Measurements from ENCODE around the gene HES7. TPM values are rescaled to one million over a fixed set of nuclear protein-coding genes. Genes with fewer than 3 reads are reported as not detected.

The HES7 gene
- total RNA-seq, 2 experiments from 2014 or later = 0.23 to 0.75 TPM

- H3K36me3 Mint-ChIP-seq = peaks cover 4% of the 10 kb centered on the region
- H3K4me1 Mint-ChIP-seq = peaks cover 64% of the 10 kb centered on the region
- POLR2A ChIA-PET = interaction anchor here (1.4 to 4.3 kb wide), 2 partner anchors 37 to 52 kb away, joined by 3 to 34 read pairs; no protein-coding TSS in a partner anchor
- peak overlapping the region; percentile 91 for H3K4me3 Mint-ChIP-seq
- no peaks in the 10 kb centered on the region for H3K9me3 Mint-ChIP-seq
- DNase-seq (no peak), ATAC-seq (ENCODE audit: low read depth) (peak; percentile 0)
- no peak overlapping the region for H3K27ac Mint-ChIP-seq
- H3K27me3 Mint-ChIP-seq = peaks cover 53% of the 10 kb centered on the region
These were observed 2.6 kb downstream of the HES7 start for GRCh38 chr17:8121407-8121680.

- peak overlapping the region; percentile 92 for H3K27ac Mint-ChIP-seq
- POLR2A ChIA-PET = interaction anchor here (0.9 to 4.3 kb wide), 11 partner anchors 36 to 174 kb away, joined by 3 to 34 read pairs (median 10); partner anchors contain the start of genes AURKB, BORCS6, CTC1 and SLC25A35
- H3K27me3 Mint-ChIP-seq = peaks cover 58% of the 10 kb centered on the region
- ATAC-seq (ENCODE audit: low read depth) (peak; percentile 11), DNase-seq (peak; percentile 81)
- peaks cover 4% of the 10 kb centered on the region for H3K36me3 Mint-ChIP-seq
- peaks cover 61% of the 10 kb centered on the region for H3K4me1 Mint-ChIP-seq
- peak overlapping the region; percentile 91 for H3K4me3 Mint-ChIP-seq
- H3K9me3 Mint-ChIP-seq = no peaks in the 10 kb centered on the region
These were observed 3.1 kb downstream of the HES7 start for GRCh38 chr17:8120520-8121406.

- DNase-seq = peak; percentile 85
- Mint-ChIP-seq H3K9me3 (no peaks in the 10 kb centered on the region), H3K4me1 (peaks cover 54% of the 10 kb centered on the region), H3K36me3 (peaks cover 2% of the 10 kb centered on the region), H3K27me3 (peaks cover 62% of the 10 kb centered on the region), H3K27ac (peak overlapping the region; percentile 92), H3K4me3 (peak overlapping the region; percentile 91)
- POLR2A ChIA-PET = interaction anchor here (0.6 to 2.5 kb wide), 20 partner anchors 9 to 212 kb away, joined by 3 to 28 read pairs (median 4); partner anchors contain the start of genes AURKB, BORCS6, CTC1 and SLC25A35
- peak; percentile 28 for ATAC-seq (ENCODE audit: low read depth)
These were observed 4.1 kb downstream of the HES7 start for GRCh38 chr17:8119581-8120519.

- ATAC-seq (ENCODE audit: low read depth) = peak; percentile 68
- Mint-ChIP-seq H3K4me3 (peak overlapping the region; percentile 91), H3K36me3 (peaks cover 2% of the 10 kb centered on the region), H3K9me3 (no peaks in the 10 kb centered on the region), H3K4me1 (peaks cover 46% of the 10 kb centered on the region), H3K27me3 (peaks cover 61% of the 10 kb centered on the region), H3K27ac (peak overlapping the region; percentile 92)
- POLR2A ChIA-PET = interaction anchor here (0.6 to 2.5 kb wide), 17 partner anchors 8 to 176 kb away, joined by 3 to 28 read pairs (median 4); partner anchors contain the start of genes AURKB, BORCS6, SLC25A35 and TMEM107
- DNase-seq = peak; percentile 90
These were observed 4.9 kb downstream of the HES7 start for GRCh38 chr17:8118769-8119580.

- DNase-seq (peak; percentile 41), ATAC-seq (ENCODE audit: low read depth) (no peak)
These were observed 5.7 kb downstream of the HES7 start, which contains the start of gene ALOXE3 for GRCh38 chr17:8117980-8118768. Gene ALOXE3 (minus strand): TSS chr17:8118514. CDS start chr17:8117990, 524 bp downstream.

GRCh38 chr17:8117367-8117979 lies 6.4 kb downstream of the HES7 start:
- peaks cover 2% of the 10 kb centered on the region for H3K36me3 Mint-ChIP-seq
- H3K4me3 Mint-ChIP-seq = peak overlapping the region; percentile 90
- POLR2A ChIA-PET = interaction anchor here (0.8 to 1.2 kb wide), 2 partner anchors 38 to 56 kb away, joined by 3 to 4 read pairs; no protein-coding TSS in a partner anchor
- ATAC-seq (ENCODE audit: low read depth) (no peak), DNase-seq (no peak)
- peaks cover 61% of the 10 kb centered on the region for H3K27me3 Mint-ChIP-seq
- no peak overlapping the region for H3K27ac Mint-ChIP-seq
- H3K4me1 Mint-ChIP-seq = peaks cover 37% of the 10 kb centered on the region
- H3K9me3 Mint-ChIP-seq = no peaks in the 10 kb centered on the region

More at GRCh38 chr17:8117980-8118768, 5.7 kb downstream of the HES7 start, which contains the start of gene ALOXE3:
- peak within 1 kb of the TSS; percentile 90 for H3K4me3 Mint-ChIP-seq
- peaks cover 60% of the 10 kb centered on the region for H3K27me3 Mint-ChIP-seq
- POLR2A ChIA-PET = interaction anchor here (1.0 to 2.5 kb wide), 6 partner anchors 7 to 104 kb away, joined by 3 to 14 read pairs (median 6); partner anchors contain the start of genes AURKB and VAMP2
- H3K36me3 Mint-ChIP-seq = peaks cover 2% of the 10 kb centered on the region
- H3K9me3 Mint-ChIP-seq = no peaks in the 10 kb centered on the region
- H3K27ac Mint-ChIP-seq = peak within 1 kb of the TSS; percentile 89
- peaks cover 39% of the 10 kb centered on the region for H3K4me1 Mint-ChIP-seq

- ATAC-seq (ENCODE audit: low read depth) = no peak
- H3K4me3 Mint-ChIP-seq = peak overlapping the region; percentile 4
- peaks cover 59% of the 10 kb centered on the region for H3K27me3 Mint-ChIP-seq
- no peaks in the 10 kb centered on the region for H3K9me3 Mint-ChIP-seq
- H3K27ac Mint-ChIP-seq = no peak overlapping the region
- POLR2A ChIA-PET = interaction anchor here (0.8 kb wide), 1 partner anchor 39 kb away, joined by 3 read pairs; no protein-coding TSS in a partner anchor
- H3K4me1 Mint-ChIP-seq = peaks cover 36% of the 10 kb centered on the region
- DNase-seq = no peak
- H3K36me3 Mint-ChIP-seq = peaks cover 2% of the 10 kb centered on the region
These were observed 7.1 kb downstream of the HES7 start for GRCh38 chr17:8116776-8117175.

- no peaks in the 10 kb centered on the region for H3K9me3 Mint-ChIP-seq
- peaks cover 9% of the 10 kb centered on the region for H3K4me1 Mint-ChIP-seq
- H3K27me3 Mint-ChIP-seq = peaks cover 54% of the 10 kb centered on the region
- ATAC-seq (ENCODE audit: low read depth) (no peak), DNase-seq (no peak)
- H3K27ac Mint-ChIP-seq = no peak overlapping the region
- H3K4me3 Mint-ChIP-seq = no peak overlapping the region
- no peaks in the 10 kb centered on the region for H3K36me3 Mint-ChIP-seq
- POLR2A ChIA-PET = interaction anchor here (1.3 kb wide), 1 partner anchor 8 kb away, joined by 3 read pairs; no protein-coding TSS in a partner anchor
These were observed 13.0 kb downstream of the HES7 start for GRCh38 chr17:8110907-8111306.

- Mint-ChIP-seq H3K9me3 (no peaks in the 10 kb centered on the region), H3K36me3 (no peaks in the 10 kb centered on the region), H3K4me1 (peaks cover 9% of the 10 kb centered on the region), H3K27ac (no peak overlapping the region), H3K27me3 (peaks cover 53% of the 10 kb centered on the region), H3K4me3 (peak overlapping the region; percentile 9)
- POLR2A ChIA-PET = interaction anchor here (0.8 to 1.3 kb wide), 3 partner anchors 9 to 30 kb away, joined by 3 to 5 read pairs (median 3); no protein-coding TSS in a partner anchor
- DNase-seq (no peak), ATAC-seq (ENCODE audit: low read depth) (no peak)
These were observed 13.5 kb downstream of the HES7 start for GRCh38 chr17:8110456-8110804.

- Mint-ChIP-seq H3K36me3 (no peaks in the 10 kb centered on the region), H3K4me1 (peaks cover 9% of the 10 kb centered on the region), H3K4me3 (peak overlapping the region; percentile 53), H3K27ac (no peak overlapping the region), H3K27me3 (peaks cover 49% of the 10 kb centered on the region), H3K9me3 (no peaks in the 10 kb centered on the region)
- DNase-seq (peak; percentile 91), ATAC-seq (ENCODE audit: low read depth) (peak; percentile 96)
- POLR2A ChIA-PET = interaction anchor here (0.6 to 1.3 kb wide), 4 partner anchors 9 to 724 kb away, joined by 3 to 5 read pairs (median 3); no protein-coding TSS in a partner anchor
These were observed 14.0 kb downstream of the HES7 start for GRCh38 chr17:8109661-8110455.

All from activated naive CD8-positive, alpha-beta T cell treated with anti-CD3 and anti-CD28 coated beads, Interleukin-2, amount 10 ng/mL, durations not matched to agents 7 days and 5 days (primary cell).